ENCODE data around the gene SATB1. TPM values are rescaled to one million over a fixed set of nuclear protein-coding genes. Genes with fewer than 3 reads are reported as not detected.

SATB1 gene
- total and polyA plus RNA-seq, 2 of the 8 experiments (the other 6 are each of a cell fraction or from before 2014, with no cell fraction given): 18.8 to 28.0 TPM

- TF ChIP-seq ASH2L (IDR thresholded peaks at IDR 0.05; ENCODE audit: low read length) (no peak), TCF12 (IDR thresholded peaks at IDR 0.05; ENCODE audit: low read depth, low read length) (no peak), YY1 (IDR thresholded peaks at IDR 0.05; ENCODE audit: low read depth, low read length) (no peak), SIRT6 (IDR thresholded peaks at IDR 0.05; ENCODE audit: low read length) (no peak), USF2 (IDR thresholded peaks at IDR 0.05; ENCODE audit: low read length) (no peak), SIN3A (conservative IDR thresholded peaks at IDR 0.05 in 1 of 2, IDR thresholded peaks at IDR 0.05 in 1 of 2; ENCODE audit: low read depth in 1 of 2, low read length in 2 of 2) (no peak)
These were observed 7.1 kb downstream of the SATB1 start (continued) for GRCh38 chr3:18417904-18418572.

All from H1 (cell line).